ACC112 (cell line): ENCODE measurements around the gene SLC2A13.
"Not testable (repeated sequence)": the region's sequence is repeated elsewhere in the genome, so short reads cannot be mapped to it uniquely, and the experiment has no call there.

Source experiments
- H2AFZ ChIP-seq: fragments of 200-600 bp; sonication (generic); one replicate; pipeline ENCODE4 v1.6.0; 2017; ENCODE audit warnings: antibody characterized with exemption, low read length; ENCODE audit not compliant: unreplicated experiment
- H3K27ac ChIP-seq: fragments of 200-600 bp; sonication (generic); 2 replicates; pipeline ENCODE4 v1.5.1; 2014; ENCODE audit warnings: low read depth, mild to moderate bottlenecking, antibody characterized with exemption, low read length, moderate library complexity
- H3K27me3 ChIP-seq: fragments of 200-600 bp; sonication (generic); 2 replicates; pipeline ENCODE4 v1.6.1; 2014; ENCODE audit warnings: mild to moderate bottlenecking, antibody characterized with exemption, low read length, moderate library complexity, mixed read lengths; ENCODE audit not compliant: insufficient read depth
- H3K36me3 ChIP-seq: fragments of 200-600 bp; sonication (generic); 2 replicates; pipeline ENCODE4 v1.6.1; 2016; ENCODE audit warnings: mild to moderate bottlenecking, antibody characterized with exemption, low read length, moderate library complexity, mixed read lengths; ENCODE audit not compliant: insufficient read depth
- H3K4me1 ChIP-seq: fragments of 200-600 bp; sonication (generic); one replicate; pipeline ENCODE4 v1.6.1; 2016; ENCODE audit warnings: low read length, mixed read lengths; ENCODE audit not compliant: insufficient read depth, unreplicated experiment, control insufficient read depth
- H3K4me3 ChIP-seq: fragments of 200-600 bp; sonication (generic); 2 replicates; pipeline ENCODE4 v1.5.1; 2014; ENCODE audit warnings: mild to moderate bottlenecking, low read depth, low read length
- H3K79me2 ChIP-seq: fragments of 200-600 bp; sonication (generic); one replicate; pipeline ENCODE4 v1.6.0; 2016; ENCODE audit warnings: low read length; ENCODE audit not compliant: control insufficient read depth, unreplicated experiment, insufficient read depth

SLC2A13 gene

GRCh38 chr12:39788239-39788638 lies 317.6 kb downstream of the SLC2A13 start:
- Histone ChIP-seq H3K4me1 (no peaks in the 10 kb centered on the region), H2AFZ (no peak overlapping the region), H3K36me3 (no peaks in the 10 kb centered on the region)

GRCh38 chr12:39785814-39786213 lies 320.1 kb downstream of the SLC2A13 start:
- H2AFZ ChIP-seq, H3K79me2 ChIP-seq, H3K4me3 ChIP-seq, H3K4me1 ChIP-seq, H3K27ac ChIP-seq, H3K27me3 ChIP-seq, H3K36me3 ChIP-seq: not testable (repeated sequence)

More at GRCh38 chr12:39788239-39788638, 317.6 kb downstream of the SLC2A13 start:
- Histone ChIP-seq H3K27me3 (no peaks in the 10 kb centered on the region), H3K27ac (no peak overlapping the region), H3K79me2 (no peaks in the 10 kb centered on the region), H3K4me3 (no peak overlapping the region)

DNA sequence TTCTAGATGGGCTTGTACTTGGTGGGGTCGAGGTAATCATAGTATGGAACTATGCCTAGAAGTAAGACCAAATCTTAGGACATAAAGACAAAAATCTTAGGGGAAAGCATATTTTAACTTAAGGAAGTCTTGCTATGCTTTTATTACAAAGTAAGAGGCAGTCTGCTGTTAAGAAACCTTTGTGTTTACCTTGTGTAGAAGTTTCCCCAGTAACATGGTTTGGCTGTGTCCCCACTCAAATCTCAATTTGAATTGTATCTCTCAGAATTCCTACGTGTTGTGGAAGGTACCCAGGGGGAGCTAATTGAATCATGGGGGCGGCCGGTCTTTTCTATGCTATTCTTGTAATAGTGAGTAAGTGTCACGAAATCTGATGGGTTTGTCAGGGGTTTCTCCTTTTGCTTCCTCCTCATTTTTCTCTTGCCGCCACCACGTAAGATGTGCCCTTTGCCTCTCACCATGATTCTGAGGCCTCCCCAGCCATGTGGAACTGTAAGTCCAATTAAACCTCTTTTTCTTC lies 323.8 kb downstream of the SLC2A13 start:
- Histone ChIP-seq H2AFZ (no peak overlapping the region), H3K79me2 (no peaks in the 10 kb centered on the region), H3K36me3 (no peaks in the 10 kb centered on the region), H3K4me1 (no peaks in the 10 kb centered on the region), H3K27ac (no peak overlapping the region), H3K4me3 (no peak overlapping the region), H3K27me3 (no peaks in the 10 kb centered on the region)

GRCh38 chr12:39780913-39781446 lies 324.9 kb downstream of the SLC2A13 start:
- Histone ChIP-seq H3K36me3 (no peaks in the 10 kb centered on the region), H3K4me1 (no peaks in the 10 kb centered on the region), H3K27ac (no peak overlapping the region), H2AFZ (no peak overlapping the region), H3K4me3 (no peak overlapping the region), H3K79me2 (no peaks in the 10 kb centered on the region), H3K27me3 (no peaks in the 10 kb centered on the region)

- no peak overlapping the region for H3K27ac ChIP-seq
- no peaks in the 10 kb centered on the region for H3K4me1 ChIP-seq
- no peaks in the 10 kb centered on the region for H3K27me3 ChIP-seq
- H3K36me3 ChIP-seq: no peaks in the 10 kb centered on the region
- no peak overlapping the region for H3K4me3 ChIP-seq
- no peaks in the 10 kb centered on the region for H3K79me2 ChIP-seq
- no peak overlapping the region for H2AFZ ChIP-seq
Observed at GRCh38 chr12:39780411-39780912, 325.4 kb downstream of the SLC2A13 start.

DNA sequence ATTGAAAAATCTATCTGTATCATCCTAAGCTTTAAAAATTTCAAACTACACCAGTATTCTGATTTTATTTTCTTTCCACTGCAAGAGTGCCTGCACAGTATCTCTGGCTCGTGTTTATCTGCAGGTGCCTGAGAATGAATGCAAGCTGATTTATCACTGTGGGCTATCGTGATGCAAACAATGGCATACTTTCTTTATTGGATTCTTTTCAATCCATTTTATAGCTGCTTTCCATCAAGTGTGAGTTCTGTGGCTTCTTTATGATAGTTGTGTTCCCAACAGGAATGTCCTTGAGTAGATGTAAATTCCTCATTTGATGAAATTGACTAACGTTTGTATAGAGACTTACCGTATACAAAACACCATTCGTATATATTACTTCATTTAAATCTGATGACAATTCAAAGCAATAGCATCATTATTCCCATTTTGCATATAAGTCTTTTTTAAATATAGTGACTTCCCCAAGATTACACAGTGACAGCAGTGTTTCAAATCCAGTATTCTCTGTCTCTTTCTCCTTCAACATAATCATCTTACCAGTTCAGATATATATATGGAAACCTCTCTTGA lies 326.0 kb downstream of the SLC2A13 start:
- Histone ChIP-seq H3K27ac (no peak overlapping the region), H3K36me3 (no peaks in the 10 kb centered on the region), H2AFZ (no peak overlapping the region), H3K4me3 (no peak overlapping the region), H3K4me1 (no peaks in the 10 kb centered on the region), H3K27me3 (no peaks in the 10 kb centered on the region), H3K79me2 (no peaks in the 10 kb centered on the region)

GRCh38 chr12:39777465-39777864 lies 328.4 kb downstream of the SLC2A13 start:
- Histone ChIP-seq H3K27me3 (no peaks in the 10 kb centered on the region), H3K4me3 (no peak overlapping the region), H3K79me2 (no peaks in the 10 kb centered on the region), H3K4me1 (no peaks in the 10 kb centered on the region), H3K36me3 (no peaks in the 10 kb centered on the region), H2AFZ (no peak overlapping the region), H3K27ac (no peak overlapping the region)

DNA sequence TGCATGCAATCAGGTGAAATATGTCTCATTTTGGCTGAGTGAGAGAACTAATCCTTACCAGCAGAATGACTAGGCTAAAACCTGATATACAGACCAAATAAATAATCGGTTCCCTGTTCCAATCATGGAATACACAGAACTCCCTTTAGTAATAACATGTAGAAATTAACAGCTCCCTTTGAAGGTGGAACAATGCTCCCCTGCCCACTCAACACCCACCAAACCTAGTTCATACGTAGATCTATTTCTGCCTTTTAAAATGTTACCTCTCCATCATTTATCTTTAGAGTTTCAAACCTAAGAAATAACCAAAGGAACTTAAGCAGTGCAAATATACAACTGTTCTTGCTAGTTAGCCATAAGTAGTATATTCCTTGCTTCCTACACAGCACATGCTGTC lies 332.6 kb downstream of the SLC2A13 start:
- Histone ChIP-seq H3K36me3 (no peaks in the 10 kb centered on the region), H3K4me1 (no peaks in the 10 kb centered on the region), H3K79me2 (no peaks in the 10 kb centered on the region), H3K27me3 (no peaks in the 10 kb centered on the region), H3K4me3 (no peak overlapping the region), H3K27ac (no peak overlapping the region), H2AFZ (no peak overlapping the region)

GRCh38 chr12:39772821-39773259 lies 333.0 kb downstream of the SLC2A13 start:
- H2AFZ ChIP-seq: no peak overlapping the region
- no peak overlapping the region for H3K27ac ChIP-seq
- no peaks in the 10 kb centered on the region for H3K79me2 ChIP-seq
- H3K36me3 ChIP-seq: no peaks in the 10 kb centered on the region
- no peak overlapping the region for H3K4me3 ChIP-seq
- H3K4me1 ChIP-seq: no peaks in the 10 kb centered on the region
- H3K27me3 ChIP-seq: no peaks in the 10 kb centered on the region

DNA sequence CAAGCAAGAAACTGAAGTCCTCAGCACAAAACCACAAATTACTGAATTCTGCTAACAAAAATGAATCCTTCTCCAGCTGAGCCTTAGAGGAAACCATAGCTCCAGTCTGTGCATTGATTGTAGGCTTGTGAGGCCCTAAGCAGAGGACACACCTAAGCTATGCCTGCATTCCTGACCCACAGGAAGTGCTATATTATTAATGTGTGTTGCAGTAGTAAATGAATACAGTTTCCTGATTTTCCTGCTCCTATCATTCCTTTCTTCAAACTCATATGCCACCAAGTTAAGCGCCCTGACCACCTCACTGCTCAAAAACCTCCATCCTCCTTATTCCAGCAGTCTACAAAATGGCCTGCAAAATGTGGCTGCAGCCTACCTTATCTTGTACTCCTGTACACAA lies 334.4 kb downstream of the SLC2A13 start:
- H3K4me3 ChIP-seq: no peak overlapping the region
- no peaks in the 10 kb centered on the region for H3K36me3 ChIP-seq
- no peaks in the 10 kb centered on the region for H3K79me2 ChIP-seq
- H3K4me1 ChIP-seq: no peaks in the 10 kb centered on the region
- H3K27ac ChIP-seq: no peak overlapping the region
- H3K27me3 ChIP-seq: no peaks in the 10 kb centered on the region
- no peak overlapping the region for H2AFZ ChIP-seq

DNA sequence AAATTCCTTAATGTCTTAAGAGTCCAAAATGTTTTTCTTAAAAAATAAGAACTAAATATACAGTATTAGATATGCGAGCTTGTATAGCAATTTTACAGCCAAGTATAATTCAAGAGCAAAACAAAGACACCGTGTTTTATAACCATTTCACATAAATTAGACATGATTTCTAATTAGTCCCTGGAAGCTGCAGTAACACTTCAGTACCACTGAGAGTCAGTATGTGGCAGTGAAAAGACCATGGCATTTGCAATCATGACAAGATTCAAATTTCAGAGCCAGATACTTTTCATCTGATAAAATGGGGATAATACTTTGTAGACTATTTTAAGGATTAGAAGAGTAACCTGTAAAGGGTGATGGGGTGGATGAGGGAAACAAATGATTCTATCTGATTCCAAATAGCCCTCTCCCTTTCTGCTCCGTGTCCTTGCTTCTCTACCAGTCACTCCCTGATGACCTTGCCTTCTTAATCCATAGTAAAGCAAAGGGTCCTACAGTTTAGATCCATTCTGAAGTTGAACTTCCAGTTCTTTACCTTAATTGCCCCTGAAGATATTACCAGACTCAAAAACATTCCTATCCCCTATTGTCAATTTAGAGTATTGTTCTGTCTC lies 340.8 kb downstream of the SLC2A13 start:
- Histone ChIP-seq H3K36me3 (no peaks in the 10 kb centered on the region), H3K79me2 (no peaks in the 10 kb centered on the region), H3K4me1 (no peaks in the 10 kb centered on the region), H3K27ac (no peak overlapping the region), H3K4me3 (no peak overlapping the region), H3K27me3 (no peaks in the 10 kb centered on the region), H2AFZ (no peak overlapping the region)
